GM18520 (cell line): Measurements from ENCODE around the gene EME1.
"Not testable (repeated sequence)": the region's sequence is repeated elsewhere in the genome, so short reads cannot be mapped to it uniquely, and the experiment has no call there.

ENCODE experiments used
- ATAC-seq: cut with Tn5 transposase; IDR thresholded peaks from one replicate; pipeline ENCODE4 v1.9.1; 2021; ENCODE audit not compliant: unreplicated experiment

EME1 gene

DNA sequence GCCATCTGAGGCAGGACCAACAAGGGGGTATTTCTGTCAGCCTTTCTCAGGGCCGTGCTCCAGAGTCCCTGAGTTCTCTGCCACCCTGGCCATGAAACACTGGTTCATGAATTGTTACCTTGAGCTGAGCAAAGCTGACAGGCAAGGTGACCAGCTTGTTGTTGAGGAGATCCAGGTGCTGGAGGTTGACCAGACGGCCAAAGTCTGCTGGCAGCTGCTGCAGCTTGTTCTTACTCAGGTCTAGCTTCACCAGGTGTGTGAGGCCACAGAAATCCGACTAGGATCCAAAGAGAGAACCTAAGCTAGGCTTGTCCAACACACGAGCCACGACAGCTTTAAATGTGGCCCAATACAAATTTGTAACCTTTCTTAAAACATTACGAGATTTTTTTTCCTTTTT is 19.6 kb downstream of the EME1 start:
- no peak for ATAC-seq

DNA sequence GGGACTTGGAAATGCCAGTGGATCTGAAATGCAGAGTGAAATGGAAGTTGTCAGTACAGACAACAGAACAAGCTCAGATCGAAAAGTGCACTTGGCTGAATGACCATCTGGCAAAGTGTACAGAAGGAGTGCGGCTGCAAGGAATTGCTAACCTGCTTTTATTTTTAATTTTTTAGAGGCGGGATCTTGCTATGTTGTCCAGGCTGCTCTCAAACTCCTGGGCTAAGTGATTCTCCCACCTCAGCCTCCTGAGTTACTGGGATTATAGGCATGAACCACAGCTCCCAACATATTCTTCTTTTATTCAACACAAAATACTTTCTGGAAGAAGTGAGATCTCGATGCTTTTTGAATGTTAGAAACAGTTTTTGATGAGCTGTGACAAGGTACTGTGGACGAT is 20.7 kb downstream of the EME1 start:
- ATAC-seq, result no peak

DNA sequence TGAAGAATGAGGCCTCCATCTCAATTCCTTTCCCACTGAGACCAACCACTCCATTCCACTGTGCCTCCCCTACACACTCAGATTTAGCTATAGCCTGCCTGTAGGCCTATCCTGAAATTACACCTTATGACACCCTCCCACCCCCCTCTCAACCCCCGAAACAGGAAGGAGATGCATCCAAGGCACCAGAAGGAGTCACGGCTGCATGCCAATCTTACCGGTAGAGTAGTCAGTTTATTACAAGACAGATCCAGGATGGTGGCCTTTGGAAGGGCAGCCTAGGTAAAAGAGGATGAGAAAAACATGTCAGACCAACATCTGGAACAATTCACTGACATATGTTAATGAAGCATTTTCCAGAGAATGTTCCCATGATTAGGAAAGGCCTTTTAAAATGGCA is 21.7 kb downstream of the EME1 start:
- no peak for ATAC-seq

GRCh38 chr17:50396261-50397110 is 23.5 kb downstream of the EME1 start:
- ATAC-seq, result no peak

DNA sequence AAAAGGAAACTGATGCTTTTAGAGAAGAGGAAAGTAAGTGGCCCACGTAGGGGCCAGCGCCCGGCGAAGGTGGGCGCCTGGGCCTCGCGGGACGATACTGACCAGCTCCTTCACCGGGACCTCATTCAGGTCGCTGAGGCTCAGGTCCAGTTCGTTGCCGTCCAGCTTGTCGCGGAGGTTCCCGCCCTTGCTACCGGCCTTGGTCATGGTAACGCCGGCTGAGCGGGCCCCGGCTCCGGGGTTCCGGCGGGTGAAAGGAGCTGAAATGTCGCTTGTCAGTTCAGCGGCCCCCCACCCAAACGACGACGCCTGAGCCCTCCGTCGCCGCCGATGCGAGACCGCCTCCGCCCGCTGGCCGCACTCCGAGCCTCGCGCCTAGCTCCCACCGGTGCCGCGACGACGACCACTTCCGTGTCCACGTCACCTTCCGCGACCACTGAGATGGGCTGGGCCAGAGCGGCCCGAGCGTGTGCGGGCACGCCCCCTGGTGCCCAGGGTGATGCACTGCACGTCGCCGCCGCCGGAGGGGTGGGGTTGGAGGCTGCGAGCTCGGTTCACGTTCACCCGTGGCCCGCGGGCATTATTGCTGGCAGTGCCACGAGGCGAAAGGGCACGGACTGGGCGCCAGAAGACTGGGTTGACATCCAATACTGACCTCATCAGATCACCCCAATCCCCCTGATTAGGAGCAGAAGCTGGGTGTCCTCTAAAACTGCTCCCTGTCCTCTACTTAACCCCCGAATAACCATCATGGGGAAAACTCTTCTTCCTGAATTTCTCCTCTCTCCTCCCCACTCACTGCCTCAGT is 24.3 kb downstream of the EME1 start, which contains the start of gene LRRC59:
Gene LRRC59, minus strand, starts transcription at position 413 of the 808 bp plus-strand sequence. Its CDS starts 206 bp downstream, at position 207.
- peak; percentile 87 for ATAC-seq

GRCh38 chr17:50397919-50398285 is 24.9 kb downstream of the EME1 start:
- no peak for ATAC-seq

- ATAC-seq, result not testable (repeated sequence)
These were observed 25.6 kb downstream of the EME1 start for GRCh38 chr17:50398672-50399071.

DNA sequence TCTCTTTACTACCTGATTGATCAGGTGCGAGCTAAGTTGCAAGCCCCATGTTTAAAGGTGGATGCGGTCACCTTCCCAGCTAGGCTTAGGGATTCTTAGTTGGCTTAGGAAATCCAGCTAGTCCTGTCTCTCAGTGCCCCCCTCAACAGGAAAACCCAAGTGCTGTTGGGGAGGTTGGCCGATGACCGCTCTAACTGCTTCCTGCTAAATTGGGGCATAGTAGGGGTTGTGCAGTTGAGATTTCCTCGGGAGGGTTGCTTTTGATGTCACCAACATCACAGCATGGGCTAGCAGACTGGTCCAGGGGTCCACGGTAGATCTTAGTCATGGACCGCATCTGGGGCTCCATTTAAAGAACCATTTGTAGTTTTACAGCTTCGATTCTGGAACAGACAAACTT is 26.6 kb downstream of the EME1 start:
- not testable (repeated sequence) for ATAC-seq

- ATAC-seq, result not testable (repeated sequence)
These were observed 32.3 kb downstream of the EME1 start for GRCh38 chr17:50405351-50405750.

DNA sequence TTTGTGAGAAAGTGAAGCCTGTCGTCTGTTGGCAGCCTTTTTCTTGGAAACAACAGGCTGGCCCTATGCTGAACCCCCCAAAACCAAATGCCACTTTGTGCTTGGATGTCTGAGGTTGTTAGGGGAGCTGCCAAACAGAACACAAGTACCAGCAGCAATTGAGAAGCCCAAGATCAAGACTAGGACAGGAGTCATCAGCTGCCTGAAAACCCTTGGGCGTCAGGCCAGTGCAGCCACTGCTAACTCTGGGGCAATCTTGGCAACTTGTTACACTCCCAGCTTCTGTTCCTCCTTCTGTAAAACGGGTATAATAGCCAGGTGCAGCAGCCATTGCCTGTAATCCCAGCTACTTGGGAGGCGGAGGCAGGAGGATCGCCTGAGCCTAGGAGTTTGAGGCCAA is 33.5 kb downstream of the EME1 start:
- ATAC-seq, result no peak

GRCh38 chr17:50407921-50408320 is 34.9 kb downstream of the EME1 start:
- no peak for ATAC-seq

DNA sequence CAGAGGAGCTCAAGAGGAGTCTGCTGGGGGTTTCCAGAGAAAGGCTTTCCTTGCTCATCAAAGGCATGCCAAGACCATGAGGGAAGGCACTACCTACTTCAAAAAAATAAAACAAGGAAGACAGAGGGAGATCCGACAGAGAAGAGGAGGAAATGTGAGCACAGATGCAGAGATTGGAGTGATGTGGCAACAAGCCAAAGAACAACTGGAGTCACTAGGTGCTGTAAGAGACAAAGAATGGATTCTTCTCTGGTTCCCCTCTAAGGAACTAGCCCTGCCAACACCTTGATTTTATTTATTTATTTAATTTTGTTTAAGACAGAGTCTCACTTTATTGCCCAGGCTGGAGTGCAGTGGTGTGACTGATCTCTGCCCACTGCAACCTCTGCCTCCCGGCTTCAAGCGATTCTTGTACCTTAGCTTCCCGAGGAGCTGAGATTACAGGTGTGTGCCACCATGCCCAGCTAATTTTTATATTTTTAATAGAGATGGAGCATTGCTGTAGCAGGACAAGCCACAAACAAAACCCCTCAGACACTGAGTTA is 39.2 kb downstream of the EME1 start:
- ATAC-seq, result no peak

GRCh38 chr17:50414808-50415207 is 41.8 kb downstream of the EME1 start:
- no peak for ATAC-seq

DNA sequence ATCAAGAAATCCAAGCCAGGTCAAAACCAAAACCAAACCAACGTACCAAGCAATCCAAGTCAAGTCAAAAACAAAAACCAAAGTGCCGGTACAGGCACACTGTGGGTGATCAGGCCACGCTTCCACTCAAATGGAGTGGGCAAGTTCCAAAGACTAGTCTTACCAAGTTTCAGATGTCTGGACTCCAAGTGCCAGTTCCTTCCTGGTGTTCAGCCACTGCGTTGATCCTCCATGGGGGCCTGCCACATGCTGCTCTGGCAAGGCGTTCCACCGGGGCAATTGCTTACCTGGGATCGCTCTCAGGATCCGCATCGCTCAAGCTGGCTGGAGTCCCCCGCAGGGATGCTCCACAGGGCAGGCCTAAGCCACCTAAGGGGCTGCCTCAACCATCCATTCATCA is 46.5 kb downstream of the EME1 start:
- ATAC-seq, result not testable (repeated sequence)

- no peak for ATAC-seq
These were observed 47.5 kb downstream of the EME1 start for GRCh38 chr17:50420419-50421112.

DNA sequence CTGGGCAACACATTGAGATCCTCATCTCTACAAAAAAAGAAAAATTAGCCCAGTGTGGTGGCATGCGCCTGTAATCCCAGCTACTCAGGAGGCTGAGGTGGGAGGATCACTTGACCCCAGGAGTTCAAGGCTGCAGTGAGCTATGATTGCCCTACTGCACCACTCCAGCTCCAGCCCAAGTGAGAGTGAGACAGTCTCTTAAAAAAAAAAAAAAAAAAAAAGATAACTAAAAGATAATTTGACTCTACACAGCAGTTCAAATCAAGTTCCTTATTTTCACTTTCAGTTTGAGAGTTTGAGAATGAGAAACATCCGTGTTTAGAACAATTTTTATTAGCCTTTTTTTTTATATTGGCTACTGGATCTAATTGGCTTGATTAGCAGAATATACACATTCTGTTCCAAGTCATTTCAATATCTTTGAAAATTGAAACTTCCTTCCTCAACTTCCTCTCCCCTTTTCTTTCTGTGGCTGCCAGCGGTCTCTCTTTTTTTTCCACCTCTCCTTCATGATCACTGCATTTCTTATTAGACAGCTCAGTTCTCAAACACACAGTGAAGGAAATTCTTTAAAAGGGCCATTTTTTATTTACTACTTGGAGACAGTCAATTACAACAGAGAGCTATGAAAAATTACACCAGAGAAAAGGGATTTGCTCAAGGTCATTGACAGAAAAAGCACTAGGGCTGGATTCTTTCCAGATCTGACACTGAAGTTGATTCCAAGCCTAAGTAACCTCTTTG is 48.5 kb downstream of the EME1 start:
- no peak for ATAC-seq

DNA sequence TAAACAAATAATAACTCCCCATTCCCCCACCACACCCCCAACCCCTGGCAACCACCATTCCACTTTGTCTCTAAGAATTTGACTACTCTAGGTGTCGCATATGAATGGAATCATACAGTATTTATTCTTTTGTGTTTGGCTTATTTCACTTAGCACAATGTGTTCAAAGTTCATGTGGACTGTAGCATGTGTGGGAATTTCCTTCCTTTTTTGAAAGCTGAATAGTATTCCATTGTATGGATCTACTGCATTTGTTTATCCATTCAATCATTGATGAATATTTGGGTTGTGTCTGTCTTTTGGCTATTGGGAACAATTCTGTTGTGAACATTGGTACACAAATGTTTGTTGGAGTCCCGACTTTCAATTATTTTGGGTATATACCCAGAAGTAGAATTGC is 49.7 kb downstream of the EME1 start:
- ATAC-seq, result no peak

- no peak for ATAC-seq
These were observed 50.6 kb downstream of the EME1 start for GRCh38 chr17:50423553-50424159.

GRCh38 chr17:50424246-50424995 is 51.4 kb downstream of the EME1 start:
- ATAC-seq, result no peak
